MM.1S (cell line): ENCODE results near the gene CEL.

Source experiments
- EZH2 ChIP-seq: fragments of 300-600 bp; sonication (generic); optimal IDR thresholded peaks from 2 replicates; pipeline ENCODE3; 2017; ENCODE audit warnings: low read depth, mild to moderate bottlenecking, antibody characterized with exemption, low read length, mixed read lengths
- EZH2phosphoT487 ChIP-seq: fragments of 300-600 bp; sonication (generic); IDR thresholded peaks from 2 replicates; pipeline ENCODE4 v1.6.1; 2018; ENCODE audit warnings: antibody characterized with exemption, low read length
- TF ChIP-seq, protein P1 (sequence below): fragments of 300-600 bp; sonication (generic); IDR thresholded peaks from 2 replicates; pipeline ENCODE4 v1.5.1; 2016; ENCODE audit warnings: antibody characterized with exemption, low read length, mixed read lengths

DNA sequence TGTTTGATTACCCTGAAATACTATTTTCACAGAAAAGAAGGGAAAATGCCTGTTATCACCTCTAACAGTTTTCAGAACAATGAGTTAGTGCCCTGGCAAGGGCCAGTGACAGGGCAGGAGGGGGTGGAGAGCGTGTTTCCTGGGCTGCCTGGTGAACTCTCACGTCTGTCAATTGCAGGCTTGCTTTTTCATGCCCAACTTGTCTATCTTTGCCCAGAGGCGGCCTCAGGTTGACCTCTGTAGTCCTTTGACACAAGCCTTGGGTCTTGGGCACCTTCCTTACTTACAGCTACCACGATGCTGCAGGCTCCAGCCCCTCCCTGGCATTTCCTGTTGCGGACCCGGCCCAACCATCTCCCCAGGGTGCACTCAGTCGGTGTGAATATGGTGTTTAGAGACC, 2.2 kb upstream of the CEL start:
- TF ChIP-seq, protein P1, sequence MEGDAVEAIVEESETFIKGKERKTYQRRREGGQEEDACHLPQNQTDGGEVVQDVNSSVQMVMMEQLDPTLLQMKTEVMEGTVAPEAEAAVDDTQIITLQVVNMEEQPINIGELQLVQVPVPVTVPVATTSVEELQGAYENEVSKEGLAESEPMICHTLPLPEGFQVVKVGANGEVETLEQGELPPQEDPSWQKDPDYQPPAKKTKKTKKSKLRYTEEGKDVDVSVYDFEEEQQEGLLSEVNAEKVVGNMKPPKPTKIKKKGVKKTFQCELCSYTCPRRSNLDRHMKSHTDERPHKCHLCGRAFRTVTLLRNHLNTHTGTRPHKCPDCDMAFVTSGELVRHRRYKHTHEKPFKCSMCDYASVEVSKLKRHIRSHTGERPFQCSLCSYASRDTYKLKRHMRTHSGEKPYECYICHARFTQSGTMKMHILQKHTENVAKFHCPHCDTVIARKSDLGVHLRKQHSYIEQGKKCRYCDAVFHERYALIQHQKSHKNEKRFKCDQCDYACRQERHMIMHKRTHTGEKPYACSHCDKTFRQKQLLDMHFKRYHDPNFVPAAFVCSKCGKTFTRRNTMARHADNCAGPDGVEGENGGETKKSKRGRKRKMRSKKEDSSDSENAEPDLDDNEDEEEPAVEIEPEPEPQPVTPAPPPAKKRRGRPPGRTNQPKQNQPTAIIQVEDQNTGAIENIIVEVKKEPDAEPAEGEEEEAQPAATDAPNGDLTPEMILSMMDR = no peak
- TF ChIP-seq EZH2 (no peak), EZH2phosphoT487 (no peak)
